ENCODE data around the gene FOXC1. TPM values are rescaled to one million over a fixed set of nuclear protein-coding genes. Genes with fewer than 3 reads are reported as not detected.

Gene FOXC1
- total RNA-seq, 2 experiments from 2014 or later: 0.04 to 0.05 TPM

DNA sequence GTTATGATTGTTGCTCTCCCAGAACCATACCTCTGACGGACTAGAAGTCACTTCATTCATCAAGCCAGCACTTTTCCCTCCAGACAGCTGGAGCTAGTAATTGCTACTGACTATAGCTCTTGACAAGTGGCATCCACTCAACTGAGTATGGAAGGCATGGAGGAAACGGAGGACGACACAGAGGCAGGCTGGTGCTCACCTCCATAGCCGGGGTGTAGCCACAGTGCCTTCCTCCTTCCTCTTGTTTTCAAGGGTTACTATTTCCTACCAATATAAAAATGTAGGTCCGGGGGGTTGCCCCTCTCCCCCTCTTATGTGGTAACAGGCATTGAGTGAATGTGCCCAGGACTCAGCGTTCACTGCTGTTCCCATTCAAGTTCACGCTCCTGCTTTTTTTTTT lies 23.5 kb upstream of the FOXC1 start:
- Mint-ChIP-seq H3K27ac (no peak overlapping the region), H3K4me1 (no peaks in the 10 kb centered on the region), H3K9me3 (ENCODE audit: low read depth) (no peaks in the 10 kb centered on the region), H3K27me3 (peaks cover 9% of the 10 kb centered on the region), H3K4me3 (no peak overlapping the region), H3K36me3 (ENCODE audit: low read depth) (no peaks in the 10 kb centered on the region)
- DNase-seq (no peak), ATAC-seq (no peak)
- ChIA-PET POLR2A (no interaction called here), CTCF (interaction anchor here (1.5 kb wide), 1 partner anchor 9 kb away, joined by 6 read pairs; no protein-coding TSS in a partner anchor)
- intact Hi-C loops (cut with DNase I, micrococcal nuclease): no loop called here

DNA sequence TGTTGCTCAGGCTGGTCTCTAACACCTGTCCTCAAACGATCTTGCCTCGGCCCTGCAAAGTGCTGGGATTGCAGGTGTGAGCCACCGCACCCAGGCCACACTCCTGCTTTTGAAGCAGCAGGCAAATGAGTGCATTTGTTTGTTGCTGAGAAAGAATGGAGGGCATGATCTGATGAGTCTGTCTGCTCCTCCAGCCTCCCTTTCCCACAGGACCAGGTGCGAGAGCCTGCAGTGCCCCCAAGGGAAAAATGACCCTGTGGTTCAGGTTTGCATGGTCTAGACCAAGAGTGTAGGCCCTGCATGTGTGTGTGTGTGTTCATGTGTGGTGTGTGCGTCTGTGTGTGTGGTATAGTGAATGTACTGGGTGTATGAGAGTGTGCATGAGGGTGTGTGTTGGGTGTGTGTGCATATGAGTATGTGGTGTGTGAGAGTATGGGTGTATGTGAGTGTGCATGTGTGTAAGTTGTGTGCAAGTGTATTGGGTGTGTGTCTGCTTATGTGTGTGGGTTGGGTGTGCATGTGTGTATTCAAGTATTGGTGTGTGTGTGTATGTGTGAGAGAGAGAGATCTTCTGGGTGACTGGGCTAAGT lies 22.8 kb upstream of the FOXC1 start:
- DNase-seq (no peak), ATAC-seq (no peak)
- ChIA-PET CTCF (no interaction called here), POLR2A (no interaction called here)
- Mint-ChIP-seq H3K9me3 (ENCODE audit: low read depth) (no peaks in the 10 kb centered on the region), H3K36me3 (ENCODE audit: low read depth) (no peaks in the 10 kb centered on the region), H3K27ac (no peak overlapping the region), H3K4me3 (no peak overlapping the region), H3K4me1 (no peaks in the 10 kb centered on the region), H3K27me3 (peaks cover 9% of the 10 kb centered on the region)
- intact Hi-C loops (cut with DNase I, micrococcal nuclease): no loop called here

DNA sequence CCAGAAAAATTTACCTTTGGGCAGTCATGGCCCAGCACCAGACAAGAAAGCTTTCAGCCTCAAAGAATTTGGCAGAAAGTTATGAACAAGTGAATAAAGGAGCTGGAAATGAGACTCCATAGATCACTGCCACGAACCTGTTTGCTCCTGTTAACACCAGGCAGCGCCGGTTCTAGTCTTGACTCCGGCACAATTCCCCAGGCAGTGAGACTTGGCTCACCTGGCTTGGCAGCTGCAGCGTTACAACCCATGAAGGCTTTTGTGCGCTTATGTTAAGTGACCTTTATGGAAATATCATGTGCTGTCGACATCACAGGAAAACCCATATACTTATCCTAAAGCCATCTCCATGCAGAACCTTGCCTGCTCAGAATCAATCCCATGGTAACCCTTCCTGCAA lies 22.2 kb upstream of the FOXC1 start:
- POLR2A ChIA-PET: no interaction called here

DNA sequence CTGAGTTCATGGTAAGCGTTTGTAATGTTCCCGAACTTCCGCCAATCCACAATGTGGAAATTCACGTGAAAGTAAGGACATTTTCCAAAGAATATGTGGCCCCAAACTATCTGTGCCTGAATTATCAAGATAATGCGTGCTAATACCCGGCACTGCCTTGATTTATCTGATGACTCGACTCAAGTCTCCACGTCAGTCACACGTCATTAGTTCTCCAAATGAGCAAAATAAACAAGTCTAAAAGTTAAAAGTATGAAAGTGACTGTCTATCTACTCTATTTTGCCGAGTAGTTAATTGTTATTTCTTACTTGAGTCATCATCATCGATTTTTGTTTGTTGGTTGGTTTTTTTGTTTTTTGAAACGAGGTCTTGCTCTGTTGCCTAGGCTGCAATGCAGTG lies 21.7 kb upstream of the FOXC1 start:
- POLR2A ChIA-PET: no interaction called here
- H3K27ac Mint-ChIP-seq: no peak overlapping the region
- H3K36me3 Mint-ChIP-seq (ENCODE audit: low read depth): no peaks in the 10 kb centered on the region
- no peak overlapping the region for H3K4me3 Mint-ChIP-seq
- DNase-seq (no peak), ATAC-seq (no peak)
- peaks cover 11% of the 10 kb centered on the region for H3K27me3 Mint-ChIP-seq
- H3K4me1 Mint-ChIP-seq: no peaks in the 10 kb centered on the region
- intact Hi-C loops (cut with DNase I, micrococcal nuclease): no loop called here
- CTCF ChIA-PET: interaction anchor here (0.7 kb wide), 1 partner anchor 519 kb away, joined by 4 read pairs; no protein-coding TSS in a partner anchor
- no peaks in the 10 kb centered on the region for H3K9me3 Mint-ChIP-seq (ENCODE audit: low read depth)

More for the DNA sequence above, 22.2 kb upstream of the FOXC1 start:
- Mint-ChIP-seq H3K4me1 (no peaks in the 10 kb centered on the region), H3K27ac (no peak overlapping the region), H3K36me3 (ENCODE audit: low read depth) (no peaks in the 10 kb centered on the region), H3K9me3 (ENCODE audit: low read depth) (no peaks in the 10 kb centered on the region), H3K27me3 (peaks cover 9% of the 10 kb centered on the region), H3K4me3 (no peak overlapping the region)
- intact Hi-C loops (cut with DNase I, micrococcal nuclease): no loop called here
- CTCF ChIA-PET: interaction anchor here (0.7 kb wide), 1 partner anchor 519 kb away, joined by 4 read pairs; no protein-coding TSS in a partner anchor
- DNase-seq (no peak), ATAC-seq (no peak)

DNA sequence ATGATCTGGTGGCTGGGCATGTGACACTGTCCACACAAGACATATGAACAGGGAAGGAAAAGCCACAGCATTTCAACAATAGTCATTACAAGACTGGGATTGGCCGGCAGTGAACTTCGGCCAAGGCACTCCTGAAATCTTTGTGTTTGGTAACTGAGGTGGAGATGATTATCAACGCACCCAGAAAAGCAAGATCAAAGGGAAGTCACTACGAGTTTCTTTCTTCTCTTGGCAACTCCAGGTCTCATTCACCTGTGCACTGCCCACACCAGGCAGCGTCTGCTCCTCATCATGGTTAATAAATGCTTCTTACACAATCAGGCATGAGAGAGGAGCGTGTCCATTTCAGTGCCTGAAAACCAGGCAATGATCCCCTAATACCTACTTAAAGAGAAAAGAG lies 20.5 kb upstream of the FOXC1 start:
- Mint-ChIP-seq H3K4me1 (no peaks in the 10 kb centered on the region), H3K36me3 (ENCODE audit: low read depth) (no peaks in the 10 kb centered on the region), H3K4me3 (no peak overlapping the region), H3K27ac (no peak overlapping the region), H3K9me3 (ENCODE audit: low read depth) (no peaks in the 10 kb centered on the region), H3K27me3 (peaks cover 14% of the 10 kb centered on the region)
- DNase-seq (no peak), ATAC-seq (no peak)
- POLR2A ChIA-PET: no interaction called here
- CTCF ChIA-PET: no interaction called here
- intact Hi-C loops (cut with DNase I, micrococcal nuclease): no loop called here

DNA sequence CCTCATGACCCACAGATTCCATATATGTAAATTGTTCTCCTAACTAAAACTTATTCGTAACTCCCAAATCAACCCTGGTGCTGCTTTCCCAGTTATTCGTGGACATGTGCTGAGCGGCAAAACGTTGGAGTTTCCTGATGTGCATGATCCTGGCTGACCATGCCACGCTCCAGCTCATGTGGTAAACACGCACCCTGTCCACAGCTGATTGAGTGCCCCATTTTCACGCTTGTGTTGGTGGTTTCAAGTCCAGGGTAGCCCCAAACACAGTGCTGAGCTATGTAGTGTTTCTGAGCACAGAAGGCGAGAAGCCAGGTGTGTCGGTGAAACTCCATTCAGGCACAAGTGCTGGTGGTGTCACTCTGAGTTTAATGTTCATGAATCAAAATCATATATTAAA lies 19.1 kb upstream of the FOXC1 start:
- Mint-ChIP-seq H3K36me3 (ENCODE audit: low read depth) (no peaks in the 10 kb centered on the region), H3K27me3 (peaks cover 18% of the 10 kb centered on the region), H3K9me3 (ENCODE audit: low read depth) (no peaks in the 10 kb centered on the region), H3K4me3 (no peak overlapping the region), H3K4me1 (no peaks in the 10 kb centered on the region), H3K27ac (no peak overlapping the region)
- intact Hi-C loops (cut with DNase I, micrococcal nuclease): no loop called here
- ChIA-PET CTCF (no interaction called here), POLR2A (no interaction called here)
- DNase-seq (no peak), ATAC-seq (no peak)

DNA sequence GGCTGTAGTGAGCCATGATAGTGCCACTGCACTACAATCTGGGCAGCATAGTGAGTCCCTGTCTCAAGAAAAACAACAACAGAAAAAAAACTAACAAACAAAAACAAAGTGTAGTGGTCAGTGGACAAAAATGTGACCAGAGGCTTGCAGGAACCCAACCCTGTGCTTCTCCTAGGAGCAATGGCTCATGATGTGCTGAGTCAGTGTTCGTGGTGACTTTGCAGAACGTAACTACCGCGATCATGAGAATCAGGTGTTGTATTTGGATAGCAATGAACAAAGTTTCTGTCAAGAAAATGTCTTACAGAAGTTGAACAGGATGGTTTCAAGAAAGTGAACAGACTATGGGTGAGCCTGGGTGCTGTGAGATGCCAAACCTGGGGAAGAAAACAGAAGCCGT lies 18.5 kb upstream of the FOXC1 start:
- Mint-ChIP-seq H3K4me1 (peaks cover 2% of the 10 kb centered on the region), H3K4me3 (no peak overlapping the region), H3K27ac (no peak overlapping the region), H3K27me3 (peaks cover 21% of the 10 kb centered on the region), H3K36me3 (ENCODE audit: low read depth) (no peaks in the 10 kb centered on the region), H3K9me3 (ENCODE audit: low read depth) (no peaks in the 10 kb centered on the region)
- ATAC-seq (no peak), DNase-seq (no peak)
- ChIA-PET CTCF (interaction anchor here (1.5 kb wide), 1 partner anchor 67 kb away, joined by 3 read pairs; no protein-coding TSS in a partner anchor), POLR2A (no interaction called here)
- intact Hi-C loops (cut with DNase I, micrococcal nuclease): no loop called here

DNA sequence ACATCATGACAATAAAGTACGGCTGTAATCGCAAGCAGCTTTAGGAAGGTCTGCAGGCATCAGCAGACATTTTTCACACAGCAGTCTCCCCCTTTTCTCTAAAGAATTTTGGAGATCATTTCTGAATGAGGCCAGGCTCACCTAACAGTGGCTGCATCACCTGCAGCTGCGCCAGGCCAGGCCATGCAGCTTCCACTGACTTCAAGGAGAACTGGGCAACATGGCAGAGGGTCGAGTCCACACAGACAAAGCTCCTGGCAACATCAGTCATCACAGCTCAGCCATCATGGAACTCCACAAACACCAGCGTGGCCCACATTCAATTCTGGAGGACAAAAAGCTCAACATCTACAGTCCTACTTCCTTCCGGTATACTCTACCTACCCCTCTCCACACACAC lies 17.8 kb upstream of the FOXC1 start:
- intact Hi-C loops (cut with DNase I, micrococcal nuclease): no loop called here
- Mint-ChIP-seq H3K27me3 (peaks cover 22% of the 10 kb centered on the region), H3K4me3 (no peak overlapping the region), H3K4me1 (peaks cover 2% of the 10 kb centered on the region), H3K36me3 (ENCODE audit: low read depth) (no peaks in the 10 kb centered on the region), H3K9me3 (ENCODE audit: low read depth) (no peaks in the 10 kb centered on the region), H3K27ac (no peak overlapping the region)
- CTCF ChIA-PET: interaction anchor here (0.7 to 2.6 kb wide), 5 partner anchors 15 to 1428 kb away, joined by 3 to 5 read pairs (median 4); no protein-coding TSS in a partner anchor
- POLR2A ChIA-PET: no interaction called here
- DNase-seq: no peak
- no peak for ATAC-seq

DNA sequence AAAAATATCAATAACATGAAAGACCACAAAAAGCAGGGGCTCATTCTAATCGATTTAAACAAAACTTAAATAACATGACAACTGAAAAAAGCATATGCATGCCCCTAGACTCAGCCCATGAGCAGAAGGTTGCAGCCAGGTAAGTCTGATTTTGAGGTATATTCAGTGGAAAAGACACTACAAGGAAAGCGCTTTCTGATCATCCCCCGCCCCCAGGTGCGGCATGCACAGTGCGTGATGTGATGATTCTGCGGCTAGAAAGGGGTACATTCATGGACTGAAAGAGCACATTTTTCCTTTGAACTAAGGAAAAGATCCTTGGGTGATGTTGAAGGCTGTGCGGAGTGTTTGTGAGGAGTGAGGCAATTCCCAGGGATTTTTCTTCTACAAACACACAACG lies 16.9 kb upstream of the FOXC1 start:
- H3K9me3 Mint-ChIP-seq (ENCODE audit: low read depth): no peaks in the 10 kb centered on the region
- H3K4me3 Mint-ChIP-seq: no peak overlapping the region
- peaks cover 27% of the 10 kb centered on the region for H3K27me3 Mint-ChIP-seq
- POLR2A ChIA-PET: no interaction called here
- ATAC-seq (no peak), DNase-seq (no peak)
- no peak overlapping the region for H3K27ac Mint-ChIP-seq
- CTCF ChIA-PET: interaction anchor here (0.6 to 2.6 kb wide), 4 partner anchors 14 to 811 kb away, joined by 3 to 5 read pairs (median 4); no protein-coding TSS in a partner anchor
- H3K4me1 Mint-ChIP-seq: peaks cover 2% of the 10 kb centered on the region
- no peaks in the 10 kb centered on the region for H3K36me3 Mint-ChIP-seq (ENCODE audit: low read depth)
- intact Hi-C loops (cut with DNase I, micrococcal nuclease): no loop called here

DNA sequence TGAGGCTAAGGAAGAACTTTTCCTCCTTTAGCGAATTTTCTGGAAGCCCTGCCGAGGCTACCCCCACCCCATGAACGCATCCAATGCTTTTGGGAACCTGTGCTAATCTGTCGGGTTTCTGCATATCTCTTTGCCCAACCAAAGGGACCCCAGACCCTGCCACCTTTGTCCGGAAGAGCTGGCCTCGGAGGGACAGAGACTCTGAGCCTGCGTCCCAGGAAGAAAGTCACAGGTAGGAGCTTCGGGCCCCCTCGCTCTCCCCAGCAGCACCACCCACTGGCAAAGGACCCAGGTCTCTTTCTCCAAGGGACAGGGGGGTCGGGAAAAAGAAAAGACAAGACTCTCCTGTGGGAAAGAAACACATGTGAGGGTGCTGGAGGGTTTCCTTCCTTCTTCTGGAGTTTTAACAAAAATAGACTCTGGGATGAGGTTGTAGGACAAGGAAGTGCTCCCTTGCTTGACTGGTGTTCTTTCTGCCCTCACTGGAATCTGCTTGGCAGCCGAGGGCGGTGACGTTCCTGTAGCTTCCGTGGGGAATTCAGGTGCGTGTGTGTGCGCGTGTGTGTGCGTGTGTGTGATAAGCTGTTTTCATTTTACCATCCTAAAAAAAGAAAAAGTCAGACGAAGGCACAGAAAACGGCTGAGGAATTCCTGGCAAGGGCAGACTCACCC lies 16.3 kb upstream of the FOXC1 start:
- POLR2A ChIA-PET: no interaction called here
- CTCF ChIA-PET: interaction anchor here (0.6 to 2.6 kb wide), 4 partner anchors 13 to 1321 kb away, joined by 3 to 5 read pairs (median 3); no protein-coding TSS in a partner anchor

DNA sequence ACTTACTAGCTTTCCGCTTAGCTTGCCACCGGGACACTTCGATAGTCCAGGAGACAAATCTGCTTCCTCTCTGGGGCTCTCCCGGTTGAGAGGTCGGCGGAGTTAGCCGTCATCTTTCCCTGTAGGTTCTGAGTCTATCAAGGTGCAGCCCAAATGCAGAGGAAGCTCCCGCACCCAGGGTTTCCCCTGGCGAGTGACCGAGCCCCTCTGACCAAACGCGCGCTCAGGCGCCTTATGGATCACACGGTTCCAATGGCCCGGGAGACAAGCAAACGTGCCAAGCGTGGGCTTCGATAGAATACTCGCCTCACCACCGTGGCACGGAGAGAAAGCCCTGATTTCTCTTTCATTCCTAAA lies 15.8 kb upstream of the FOXC1 start:
- ChIA-PET POLR2A (no interaction called here), CTCF (interaction anchor here (0.6 to 2.6 kb wide), 4 partner anchors 13 to 1321 kb away, joined by 3 to 5 read pairs (median 3); no protein-coding TSS in a partner anchor)
- Mint-ChIP-seq H3K27ac (no peak overlapping the region), H3K4me3 (no peak overlapping the region), H3K36me3 (ENCODE audit: low read depth) (no peaks in the 10 kb centered on the region), H3K9me3 (ENCODE audit: low read depth) (no peaks in the 10 kb centered on the region), H3K4me1 (peaks cover 2% of the 10 kb centered on the region), H3K27me3 (peaks cover 36% of the 10 kb centered on the region)
- no peak for DNase-seq
- intact Hi-C loops (cut with DNase I, micrococcal nuclease): no loop called here
- no peak for ATAC-seq

More for the DNA sequence above, 16.3 kb upstream of the FOXC1 start:
- Mint-ChIP-seq H3K36me3 (ENCODE audit: low read depth) (no peaks in the 10 kb centered on the region), H3K9me3 (ENCODE audit: low read depth) (no peaks in the 10 kb centered on the region), H3K4me3 (no peak overlapping the region), H3K4me1 (peaks cover 2% of the 10 kb centered on the region), H3K27ac (no peak overlapping the region), H3K27me3 (peaks cover 33% of the 10 kb centered on the region)
- DNase-seq (no peak), ATAC-seq (no peak)
- intact Hi-C loops (cut with DNase I, micrococcal nuclease): no loop called here
